ENCODE data around the gene SPINDOC. TPM values are rescaled to one million over a fixed set of nuclear protein-coding genes. Genes with fewer than 3 reads are reported as not detected.
"Not testable (repeated sequence)": the region's sequence is repeated elsewhere in the genome, so short reads cannot be mapped to it uniquely, and the experiment has no call there.

The SPINDOC gene, protein sequence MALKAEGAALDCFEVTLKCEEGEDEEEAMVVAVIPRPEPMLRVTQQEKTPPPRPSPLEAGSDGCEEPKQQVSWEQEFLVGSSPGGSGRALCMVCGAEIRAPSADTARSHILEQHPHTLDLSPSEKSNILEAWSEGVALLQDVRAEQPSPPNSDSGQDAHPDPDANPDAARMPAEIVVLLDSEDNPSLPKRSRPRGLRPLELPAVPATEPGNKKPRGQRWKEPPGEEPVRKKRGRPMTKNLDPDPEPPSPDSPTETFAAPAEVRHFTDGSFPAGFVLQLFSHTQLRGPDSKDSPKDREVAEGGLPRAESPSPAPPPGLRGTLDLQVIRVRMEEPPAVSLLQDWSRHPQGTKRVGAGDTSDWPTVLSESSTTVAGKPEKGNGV
- total RNA-seq, result 13.0 TPM

DNA sequence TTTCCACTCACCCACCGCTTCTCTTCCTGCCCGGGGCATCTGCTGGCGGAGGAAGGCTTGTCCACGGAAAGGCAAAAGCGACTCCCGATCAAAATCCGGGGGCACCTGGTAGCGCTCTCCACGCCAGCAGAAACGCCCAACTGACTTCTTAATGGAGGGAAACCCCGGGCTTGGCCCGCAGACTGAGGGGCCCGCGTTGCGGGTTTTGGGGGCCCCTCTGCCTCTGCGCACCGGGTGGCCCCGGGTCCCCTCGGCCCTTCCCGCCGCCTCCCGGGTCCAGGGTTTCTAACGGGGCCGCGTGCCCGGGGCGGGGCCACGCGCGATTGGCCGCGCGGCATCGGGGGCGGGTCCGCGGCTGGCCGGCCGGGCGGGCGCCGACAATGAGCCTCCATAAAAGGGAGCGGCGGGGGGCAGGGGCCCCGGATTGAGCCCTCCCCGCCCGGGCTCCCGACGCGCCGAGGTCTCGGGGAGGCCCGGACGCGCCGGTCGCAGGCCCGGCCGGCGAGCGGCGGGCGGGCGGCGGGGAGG, at the start of gene SPINDOC:
Gene SPINDOC (plus strand): TSS at position 422 of the 528 bp plus-strand sequence. CDS start 231 bp downstream, outside the sequence.
- DNase-seq (ENCODE audit: low spot score), result peak; percentile 78

DNA sequence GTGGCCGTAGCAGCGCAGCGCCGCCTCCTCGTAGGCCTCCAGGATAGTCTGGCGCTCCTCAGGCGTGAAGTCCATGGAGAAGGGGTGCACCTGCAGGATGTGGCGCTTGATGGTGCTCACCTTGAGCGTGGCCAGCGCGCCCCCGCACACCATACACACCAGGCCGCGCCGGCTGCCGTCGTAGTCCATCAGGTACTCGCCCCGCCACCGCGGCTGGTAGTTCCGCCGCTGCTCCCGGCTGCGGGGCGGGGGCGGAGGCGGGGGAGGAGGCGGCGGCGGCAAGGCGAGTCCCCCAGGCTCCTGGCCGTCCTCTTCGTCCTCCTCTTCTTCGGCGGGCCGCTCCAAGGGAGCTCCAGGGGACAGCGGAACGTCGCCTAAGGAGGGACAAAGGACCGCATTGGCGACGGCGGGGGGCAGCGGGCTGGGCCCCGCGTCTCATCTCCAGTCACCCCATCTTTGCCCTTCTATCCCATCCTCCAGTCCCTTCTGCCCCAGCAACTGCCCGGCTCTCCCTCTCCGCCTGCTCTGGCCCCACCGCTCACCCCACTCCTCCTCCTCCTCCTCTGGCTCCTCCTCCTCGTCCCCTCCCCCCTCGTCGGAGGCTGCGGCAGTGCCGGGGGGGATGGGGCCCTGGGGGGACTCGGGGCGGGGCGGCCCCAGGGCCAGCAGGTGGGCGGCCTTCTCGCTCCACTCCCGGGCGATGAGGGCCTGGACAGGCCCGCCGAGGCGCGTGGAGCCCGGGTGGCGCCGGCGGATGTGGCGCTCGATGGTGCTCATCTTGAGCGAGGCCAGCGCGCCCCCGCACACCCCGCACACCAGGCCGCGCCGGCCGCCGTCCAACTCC, 49.5 kb upstream of the SPINDOC start:
- no peak for DNase-seq (ENCODE audit: low spot score)

DNA sequence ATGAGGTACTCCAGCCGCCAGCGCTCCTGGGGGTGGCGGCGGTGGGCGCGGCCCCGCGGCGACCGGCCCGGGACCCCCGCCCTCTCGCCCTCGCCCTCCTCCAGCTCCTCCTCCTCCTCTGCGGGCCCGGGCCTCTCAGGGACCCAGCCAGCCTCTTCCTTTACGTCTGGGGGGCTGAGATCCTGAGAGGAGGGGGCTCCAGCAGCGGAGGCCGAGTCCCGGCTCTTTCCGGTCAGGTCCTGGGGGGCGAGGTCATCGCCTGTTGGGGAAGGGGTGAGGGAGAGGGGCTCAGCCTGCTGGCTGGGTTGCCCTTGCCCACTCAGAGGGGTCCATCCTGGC, 48.9 kb upstream of the SPINDOC start:
- no peak for DNase-seq (ENCODE audit: low spot score)

DNA sequence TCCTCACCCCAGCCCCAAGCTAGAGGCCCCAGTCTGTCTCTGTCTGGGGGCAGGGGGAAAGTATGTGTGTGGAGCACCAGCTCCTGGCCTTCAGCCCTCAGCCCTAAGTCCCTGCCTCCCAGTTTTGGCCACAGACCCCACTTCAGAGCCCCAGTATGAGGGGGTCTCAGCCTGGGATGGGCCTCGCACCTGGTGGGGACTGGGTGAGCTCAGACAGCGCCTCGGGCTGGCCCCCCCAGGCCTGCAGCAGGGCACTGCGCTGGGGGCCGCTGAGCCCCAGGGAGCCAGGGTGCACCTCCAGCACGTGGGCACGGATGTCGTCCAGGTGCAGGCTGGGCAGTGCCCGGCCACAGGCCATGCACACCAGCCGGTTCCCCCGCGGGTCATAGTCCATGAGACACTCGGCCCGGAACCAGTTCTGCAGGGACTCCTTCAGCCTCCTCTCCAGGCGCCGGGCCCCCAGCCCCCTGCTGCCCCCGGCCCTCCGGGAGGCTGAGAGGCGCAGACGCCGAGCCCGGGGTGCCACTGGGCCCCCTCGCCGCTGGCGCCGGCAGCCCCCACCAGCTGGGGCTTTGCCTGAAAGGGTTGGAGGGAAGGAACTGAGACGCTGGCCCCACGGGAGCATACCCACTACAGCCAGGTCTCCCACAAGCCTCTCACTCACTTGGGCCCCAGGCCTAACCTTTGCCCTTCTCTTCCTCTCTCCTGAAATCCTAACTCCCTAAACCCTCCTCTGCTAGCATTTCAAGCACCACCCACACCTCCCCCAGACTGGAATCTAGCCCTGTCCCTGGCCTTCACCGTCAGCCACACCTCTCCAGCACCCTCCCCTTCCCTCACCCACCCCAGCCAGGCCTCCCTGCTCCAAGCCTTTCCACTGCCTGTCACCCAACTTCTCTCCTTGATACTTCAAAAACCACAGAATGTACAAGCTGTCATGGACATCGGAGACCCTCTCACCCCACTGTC, 48.3 kb upstream of the SPINDOC start:
- no peak for DNase-seq (ENCODE audit: low spot score)

DNA sequence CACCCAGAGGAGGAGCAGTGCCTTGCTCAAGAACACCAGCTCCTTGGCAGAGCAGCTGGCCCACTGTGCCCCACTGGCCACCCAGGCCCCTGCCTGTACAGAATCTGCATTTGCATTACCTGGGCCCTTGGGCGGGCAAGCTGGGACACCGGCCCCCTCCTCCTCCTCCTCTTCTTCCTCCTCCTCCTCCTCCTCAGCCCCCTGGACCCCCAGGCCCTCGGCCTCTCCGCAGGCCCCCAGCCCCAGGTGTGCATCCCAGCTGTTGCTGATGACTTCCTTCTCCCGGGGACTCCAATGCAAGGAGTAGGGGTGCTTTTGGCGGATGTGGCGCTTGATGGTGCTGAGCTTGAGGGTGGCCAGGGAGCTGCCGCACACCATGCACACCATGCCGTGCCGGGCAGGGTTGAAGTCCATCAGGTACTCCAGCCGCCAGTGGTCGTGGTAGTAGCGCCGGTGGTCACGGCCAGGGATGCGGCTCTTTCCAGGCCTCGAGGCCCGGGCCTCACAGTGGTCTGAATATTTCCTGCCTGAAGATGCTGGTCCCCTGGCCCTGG, 47.5 kb upstream of the SPINDOC start:
- no peak for DNase-seq (ENCODE audit: low spot score)

DNA sequence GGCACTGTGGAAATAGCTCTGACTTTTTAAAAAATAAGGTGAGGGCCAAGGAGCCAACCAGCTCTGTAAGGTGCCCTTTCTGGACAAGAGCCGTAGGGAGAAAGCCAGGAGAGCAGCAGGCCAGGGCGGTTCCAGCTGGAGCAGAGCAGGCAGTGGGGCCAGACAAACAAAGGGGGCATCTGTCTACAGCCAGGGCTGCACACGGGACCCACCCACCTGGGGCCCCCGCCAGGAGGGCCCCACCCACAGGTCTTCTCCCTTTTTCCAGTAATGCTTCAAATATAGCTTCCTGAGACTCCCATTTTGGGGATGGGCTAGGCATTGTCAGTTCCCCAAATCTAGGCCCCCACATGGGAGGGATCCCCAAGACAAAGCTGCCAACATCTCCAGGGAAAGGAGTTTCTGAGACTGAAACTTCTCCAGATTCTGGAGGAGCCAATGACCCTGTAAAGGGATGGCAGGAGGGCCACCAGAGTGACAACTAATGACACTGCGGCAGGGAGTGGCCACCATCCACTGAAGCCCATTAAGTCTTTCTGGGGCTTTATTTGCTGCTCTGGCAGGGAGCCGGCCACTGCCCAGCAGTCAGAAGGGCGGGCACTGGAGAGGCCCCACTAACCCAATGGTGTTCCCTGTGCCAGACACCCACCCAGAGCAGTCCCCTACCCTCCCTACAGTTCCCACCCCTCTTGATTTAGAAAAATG, 46.6 kb upstream of the SPINDOC start:
- DNase-seq (ENCODE audit: low spot score), result no peak

DNA sequence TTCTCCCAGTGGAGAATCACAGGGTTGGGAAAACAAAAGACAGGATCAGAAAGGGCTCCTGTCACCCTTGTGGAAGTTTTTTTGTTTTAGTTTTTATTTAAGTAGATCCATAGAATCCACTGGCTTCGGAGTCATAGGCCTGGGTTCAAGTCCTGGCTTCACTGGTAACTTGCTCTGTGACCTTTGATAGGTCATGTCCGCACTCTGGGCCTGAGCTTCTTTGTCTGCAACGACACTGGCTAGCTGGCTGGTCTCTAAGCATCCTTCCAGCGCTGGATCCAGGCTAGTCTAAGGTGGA, 46.0 kb upstream of the SPINDOC start:
- DNase-seq (ENCODE audit: low spot score), result no peak

DNA sequence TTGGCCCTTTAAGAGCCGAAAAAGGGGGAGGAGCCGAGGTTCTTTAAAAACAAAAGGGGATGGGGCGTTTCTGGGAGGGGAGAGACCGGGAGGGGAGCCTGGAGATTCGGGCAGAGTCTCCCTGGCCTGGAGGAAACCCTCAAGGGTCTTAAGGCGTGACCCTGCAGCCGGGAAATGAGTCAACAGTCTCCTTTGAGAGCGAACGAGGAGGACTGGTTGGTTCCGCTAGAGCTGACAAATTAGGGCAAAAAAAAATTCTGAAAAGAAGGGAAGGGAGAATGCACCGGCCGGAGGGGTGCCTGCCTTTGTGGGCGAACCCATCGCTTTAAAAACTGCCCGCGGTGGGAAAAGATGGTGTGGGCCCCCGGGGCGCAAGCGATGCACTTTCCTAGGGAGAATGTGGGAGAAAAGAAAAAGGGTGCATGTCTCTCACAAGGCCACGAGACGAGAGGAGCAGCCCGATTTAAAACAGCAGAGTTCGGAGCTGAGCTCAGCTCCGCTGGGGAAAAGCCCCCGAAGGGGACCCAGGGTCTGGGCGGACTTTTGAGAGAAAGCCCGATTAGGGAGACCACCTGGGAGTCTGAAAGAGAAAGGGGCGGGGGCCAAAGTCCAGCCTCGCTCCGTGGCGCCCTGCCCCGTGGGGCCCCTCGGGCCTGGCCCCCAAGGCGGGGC, 45.6 kb upstream of the SPINDOC start:
- no peak for DNase-seq (ENCODE audit: low spot score)

DNA sequence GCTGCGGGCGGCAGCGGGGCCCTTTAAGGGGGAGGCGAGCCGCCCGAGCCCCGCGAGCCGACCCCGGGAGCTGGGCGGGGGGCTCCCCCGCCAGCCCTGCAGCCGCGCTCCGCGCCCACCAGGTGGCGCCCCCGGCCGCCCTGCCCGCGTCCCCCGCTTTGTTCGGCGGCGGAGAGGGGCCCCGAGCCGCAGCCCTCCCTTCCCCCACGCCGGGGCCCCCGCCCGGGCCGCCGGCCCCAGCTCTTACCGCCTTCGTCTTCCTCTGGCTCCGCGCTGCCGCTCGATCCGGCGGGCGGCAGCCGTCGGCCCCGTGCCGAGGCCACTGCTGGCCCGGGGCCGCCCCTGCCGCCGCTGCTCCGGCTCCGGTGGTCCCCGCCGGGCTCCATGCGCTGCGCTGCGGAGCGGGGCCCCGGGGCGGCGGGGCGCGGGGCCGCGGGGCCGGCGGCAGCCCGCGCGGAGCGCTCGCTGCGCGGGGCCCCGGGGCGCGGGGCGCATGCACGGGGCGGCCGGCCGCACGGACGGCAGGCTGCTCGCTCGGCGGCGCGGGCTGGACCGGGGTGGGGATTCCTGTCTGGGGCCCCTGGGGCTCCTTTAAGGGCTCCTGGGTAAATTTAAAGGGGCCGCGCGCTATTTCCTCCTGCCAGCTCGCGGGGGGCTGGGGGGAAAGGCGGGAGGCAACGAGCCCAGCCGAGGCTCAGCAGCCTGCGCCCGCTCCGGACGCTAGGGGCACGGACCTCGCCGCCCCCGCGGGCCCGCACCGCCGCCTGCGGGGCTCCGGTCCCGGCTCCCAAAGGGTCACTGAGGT, 44.8 kb upstream of the SPINDOC start, which contains the start of gene ZFTA:
Gene ZFTA (minus strand): TSS at position 539 of the 805 bp plus-strand sequence. CDS start 153 bp downstream, at position 386.
- DNase-seq (ENCODE audit: low spot score), result no peak

DNA sequence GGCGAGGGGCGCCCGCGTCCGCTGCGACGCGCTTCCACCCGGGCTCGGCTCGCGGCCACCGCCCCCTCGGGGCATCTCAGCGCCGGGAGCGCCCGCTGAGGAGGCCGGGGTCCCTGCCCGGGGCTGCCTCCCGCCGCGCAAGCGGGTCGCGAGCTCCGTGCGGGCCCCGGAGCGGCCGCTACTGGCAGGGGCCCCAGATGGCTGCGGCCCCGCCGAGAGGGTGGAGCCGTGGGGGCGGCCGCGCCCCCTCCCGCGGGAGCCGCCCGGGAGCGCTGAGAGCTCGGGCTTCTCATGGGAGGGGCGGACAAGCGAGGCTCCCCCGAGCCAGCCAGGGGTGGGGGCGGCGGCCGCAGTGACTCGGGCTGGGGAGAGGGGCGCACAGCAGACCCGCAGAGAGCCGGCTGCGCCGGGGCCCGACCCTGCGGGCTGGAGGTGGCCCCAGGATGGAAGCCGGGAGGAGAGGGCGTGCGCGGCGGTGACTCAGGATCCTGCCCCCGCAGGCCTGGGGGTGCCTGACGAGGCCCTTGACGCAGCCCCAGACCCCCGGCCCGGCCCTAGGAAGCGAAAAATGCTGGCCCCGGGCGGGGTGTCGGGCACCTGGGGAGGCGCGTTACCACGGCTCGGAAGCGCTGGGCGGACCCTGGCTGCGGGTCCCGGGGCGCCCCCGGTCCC, 44.1 kb upstream of the SPINDOC start:
- no peak for DNase-seq (ENCODE audit: low spot score)

DNA sequence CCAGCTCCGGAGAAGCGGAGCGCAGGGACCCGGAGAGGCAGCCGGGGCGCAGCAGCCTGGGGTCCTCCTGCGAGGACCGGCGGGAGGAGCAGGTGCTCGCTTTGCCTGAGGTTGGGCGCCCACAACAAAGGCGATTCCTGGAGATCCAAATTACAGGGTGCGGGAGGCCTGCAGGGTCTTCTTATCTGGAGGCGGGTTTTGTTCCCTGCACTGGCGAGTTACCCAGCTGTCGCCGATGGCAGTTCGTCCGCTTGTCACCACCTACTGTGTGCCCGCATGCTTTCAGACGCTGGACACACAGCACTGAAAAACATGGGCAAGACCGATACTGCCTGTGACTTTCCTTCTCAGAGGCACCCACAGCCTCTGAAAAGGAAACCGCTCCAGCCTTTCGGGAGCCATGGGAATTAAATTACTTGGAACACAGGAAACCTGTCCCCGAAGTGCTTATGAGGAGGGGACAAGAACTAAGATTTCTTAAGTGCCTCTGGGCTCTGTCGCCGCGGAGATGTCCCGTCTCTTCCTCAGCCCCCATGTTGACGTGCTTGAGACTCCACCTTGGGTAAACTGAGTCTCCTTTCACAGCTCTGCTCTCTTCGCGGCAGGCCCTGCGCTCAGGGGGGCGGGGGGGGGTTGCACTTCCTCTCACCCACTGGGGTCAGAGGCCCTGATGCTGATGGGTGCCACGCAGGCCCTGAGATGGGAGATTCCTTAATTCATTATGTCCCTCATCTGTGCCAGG, 43.4 kb upstream of the SPINDOC start:
- no peak for DNase-seq (ENCODE audit: low spot score)

DNA sequence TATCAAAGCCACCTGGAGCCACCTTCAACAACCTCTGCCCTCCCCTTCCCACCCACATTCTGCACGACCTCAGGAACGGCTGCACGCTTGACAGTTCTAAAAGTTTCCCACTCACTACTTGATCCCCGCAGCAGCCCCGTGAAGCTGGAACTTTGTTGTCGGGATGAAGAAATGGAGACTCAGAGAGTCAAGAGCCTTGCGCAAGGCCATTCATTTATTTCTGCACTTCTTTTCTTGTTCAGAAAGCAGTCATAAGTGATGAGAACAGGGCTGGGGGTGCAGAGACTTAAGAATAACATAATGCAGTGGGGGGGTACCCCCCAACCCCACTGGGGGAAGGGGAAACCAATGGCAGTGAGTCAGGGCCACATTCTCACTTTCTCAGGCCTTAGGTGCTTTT, 42.5 kb upstream of the SPINDOC start:
- no peak for DNase-seq (ENCODE audit: low spot score)

DNA sequence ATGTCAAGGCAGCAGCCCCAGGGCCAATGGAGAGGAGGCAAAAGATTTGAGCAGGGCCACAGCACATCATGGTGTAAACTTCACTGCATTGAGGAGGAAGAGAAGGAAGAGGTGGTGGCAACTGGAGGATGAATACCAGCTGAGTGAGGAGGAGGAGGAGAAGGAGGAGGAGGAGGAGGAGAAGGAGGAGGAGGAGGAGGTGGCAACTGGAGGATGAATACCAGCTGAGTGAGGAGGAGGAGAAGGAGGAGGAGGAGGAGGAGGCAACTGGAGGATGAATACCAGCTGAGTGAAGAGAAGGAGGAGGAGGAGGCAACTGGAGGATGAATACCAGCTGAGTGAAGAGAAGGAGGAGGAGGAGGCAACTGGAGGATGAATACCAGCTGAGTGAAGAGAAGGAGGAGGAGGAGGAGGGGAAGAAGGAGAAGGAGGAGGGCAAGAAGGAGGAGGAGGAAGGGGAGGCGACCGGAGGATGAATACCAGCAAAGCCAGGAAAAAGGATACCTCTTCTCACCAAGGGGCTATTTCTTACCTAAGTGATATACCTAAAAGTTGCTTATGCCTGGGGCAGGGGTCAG, 41.4 kb upstream of the SPINDOC start:
- not testable (repeated sequence) for DNase-seq (ENCODE audit: low spot score)

DNA sequence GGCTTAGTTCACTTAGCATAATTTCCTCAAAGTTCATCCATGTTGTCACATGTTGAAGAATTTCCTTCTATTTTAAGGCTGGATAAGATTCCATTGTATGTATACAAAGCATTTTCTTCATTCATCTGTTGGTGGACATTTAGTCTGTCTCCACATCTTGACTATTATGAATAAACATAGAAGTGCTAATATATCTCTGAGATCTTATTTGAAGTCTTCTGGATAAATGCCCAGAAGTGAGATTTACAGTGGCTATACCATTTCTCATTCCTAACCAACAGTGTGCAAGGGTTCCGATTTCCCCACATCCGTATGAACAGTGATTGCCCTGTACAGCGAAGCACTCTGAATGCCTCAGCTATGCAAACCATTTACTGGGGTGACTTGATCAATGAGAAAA, 38.1 kb upstream of the SPINDOC start:
- no peak for DNase-seq (ENCODE audit: low spot score)

DNA sequence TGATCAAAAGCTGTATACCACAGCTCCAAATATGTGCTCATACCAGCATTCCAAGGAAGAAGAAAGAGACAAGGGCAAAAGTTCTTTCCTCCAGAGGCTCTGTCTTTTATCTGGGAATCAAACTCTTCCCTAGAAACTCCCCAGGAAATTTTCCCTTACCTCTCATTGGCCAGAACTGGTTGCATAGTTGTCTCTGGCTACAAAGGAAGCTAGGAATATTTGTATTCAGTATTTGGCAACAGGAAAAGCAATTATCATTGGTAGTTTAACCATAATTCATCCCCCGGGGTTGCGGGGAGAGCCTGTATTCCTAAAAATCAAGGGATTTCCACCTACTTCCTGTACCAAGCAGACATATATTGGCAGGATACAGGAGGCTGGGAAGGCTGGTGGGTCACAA, 34.2 kb upstream of the SPINDOC start:
- no peak for DNase-seq (ENCODE audit: low spot score)

DNA sequence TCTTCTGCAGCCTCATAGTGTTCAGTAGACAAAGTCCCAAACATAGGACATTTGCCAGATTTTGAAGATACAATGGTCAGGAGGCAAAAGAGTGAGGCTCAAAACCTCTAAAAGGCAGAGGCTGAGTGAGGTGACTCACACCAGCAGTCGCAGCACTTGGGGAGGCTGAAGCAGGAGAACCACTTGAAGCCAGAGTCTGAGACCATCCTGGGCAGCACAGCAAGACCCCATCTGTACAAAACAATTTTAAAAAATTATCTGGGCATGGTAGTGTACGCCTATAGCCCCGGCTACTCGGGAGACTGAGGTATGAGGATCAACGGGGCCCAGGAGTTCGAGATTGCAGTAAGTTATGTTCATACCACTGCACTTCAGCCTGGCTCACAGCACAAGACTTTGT, 30.5 kb upstream of the SPINDOC start:
- no peak for DNase-seq (ENCODE audit: low spot score)

DNA sequence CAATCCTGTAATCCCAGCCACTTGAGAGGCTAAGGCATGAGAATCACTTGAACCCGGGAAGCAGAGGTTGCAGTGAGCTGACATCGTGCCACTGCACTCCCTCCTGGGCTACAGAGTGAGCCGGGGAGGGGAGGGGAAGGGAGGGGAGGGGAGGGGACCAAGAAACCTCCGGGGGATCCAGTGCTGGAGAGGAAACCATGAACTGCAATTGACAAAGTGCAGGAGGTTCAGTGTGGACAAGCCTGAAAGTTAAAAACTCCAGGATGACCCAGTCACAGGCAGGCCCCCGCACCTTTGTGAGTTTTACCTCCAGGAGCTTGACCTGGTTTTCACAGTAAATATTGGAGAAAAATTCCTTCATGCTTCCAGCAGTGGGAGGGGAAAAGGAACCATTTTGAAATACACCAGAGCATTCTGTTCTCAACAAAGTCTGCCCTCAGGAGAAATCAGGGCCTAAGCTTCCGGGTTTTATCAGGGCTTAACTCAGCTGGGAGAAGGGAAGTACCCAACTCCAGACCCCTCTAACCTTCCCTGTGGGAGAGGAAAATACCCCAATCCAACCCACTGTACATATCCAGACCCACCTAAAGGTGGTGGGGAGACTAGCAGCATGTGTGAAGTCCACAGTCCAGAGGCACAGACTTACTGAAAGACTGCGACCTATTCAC, 29.2 kb upstream of the SPINDOC start:
- no peak for DNase-seq (ENCODE audit: low spot score)
